ENCODE results near the gene ELMO1. TPM values are rescaled to one million over a fixed set of nuclear protein-coding genes. Genes with fewer than 3 reads are reported as not detected.

ELMO1 gene
- total RNA-seq, 4 donors from 2014 or later = 11.5 to 19.9 (median 17.4) TPM

- 94 to 97% methylated on average over 3 of the region's 3 CpGs for WGBS, 2 donors
- intact Hi-C loops (cut with DNase I; ENCODE audit: low total_unique reads) = no loop called here
- TF ChIP-seq POLR2A (IDR thresholded peaks at IDR 0.05) = no peak
- TF ChIP-seq CTCF (IDR thresholded peaks at IDR 0.05) = no peak
- no peak for DNase-seq (ENCODE audit: low spot score in 2 of 2)
- H3K4me3 ChIP-seq (ENCODE audit: low read depth, poor library complexity, severe bottlenecking) = no peak overlapping the region
These were observed 35.0 kb upstream of the ELMO1 start for GRCh38 chr7:37483627-37484026.

GRCh38 chr7:37482953-37483352, 34.3 kb upstream of the ELMO1 start:
- TF ChIP-seq CTCF (IDR thresholded peaks at IDR 0.05) (no peak), POLR2A (IDR thresholded peaks at IDR 0.05) (no peak)
- intact Hi-C loops (cut with DNase I; ENCODE audit: low total_unique reads) = no loop called here
- WGBS, 2 donors = 66 to 77% methylated on average over 2 of the region's 2 CpGs
- DNase-seq (ENCODE audit: low spot score in 2 of 2) = no peak
- H3K4me3 ChIP-seq (ENCODE audit: low read depth, poor library complexity, severe bottlenecking) = no peak overlapping the region

GRCh38 chr7:37482505-37482904, 33.8 kb upstream of the ELMO1 start:
- intact Hi-C loops (cut with DNase I; ENCODE audit: low total_unique reads) = no loop called here
- WGBS, 2 donors = 45 to 54% methylated on average over 1 of the region's 1 CpG
- no peak for DNase-seq (ENCODE audit: low spot score in 2 of 2)
- no peak overlapping the region for H3K4me3 ChIP-seq (ENCODE audit: low read depth, poor library complexity, severe bottlenecking)
- TF ChIP-seq CTCF (IDR thresholded peaks at IDR 0.05) = no peak
- TF ChIP-seq POLR2A (IDR thresholded peaks at IDR 0.05) = no peak

GRCh38 chr7:37481722-37482288, 33.1 kb upstream of the ELMO1 start:
- no peak for DNase-seq (ENCODE audit: low spot score in 2 of 2)
- TF ChIP-seq POLR2A (IDR thresholded peaks at IDR 0.05) (no peak), CTCF (IDR thresholded peaks at IDR 0.05) (no peak)
- no peak overlapping the region for H3K4me3 ChIP-seq (ENCODE audit: low read depth, poor library complexity, severe bottlenecking)
- intact Hi-C loops (cut with DNase I; ENCODE audit: low total_unique reads) = no loop called here
- WGBS, 2 donors = 59 to 66% methylated on average over 5 of the region's 5 CpGs

- no peak for DNase-seq (ENCODE audit: low spot score in 2 of 2)
These were observed 32.5 kb upstream of the ELMO1 start for GRCh38 chr7:37481154-37481553.

More at GRCh38 chr7:37481154-37481553, 32.5 kb upstream of the ELMO1 start:
- no peak overlapping the region for H3K4me3 ChIP-seq (ENCODE audit: low read depth, poor library complexity, severe bottlenecking)
- 73 to 87% methylated on average over 5 of the region's 5 CpGs for WGBS, 2 donors
- intact Hi-C loops (cut with DNase I; ENCODE audit: low total_unique reads) = no loop called here
- TF ChIP-seq POLR2A (IDR thresholded peaks at IDR 0.05) = no peak
- no peak for TF ChIP-seq CTCF (IDR thresholded peaks at IDR 0.05)

Data from lower leg skin (tissue), 4 donors.